IPS-NIHi11 (cell line): ENCODE results near the gene ZNF189.

Experiments
- DNase-seq: peaks from one replicate; pipeline ENCODE4 v3.0.0; 2012; ENCODE audit warnings: mixed read lengths, low spot score

The ZNF189 gene

GRCh38 chr9:101453776-101454570, 55.3 kb downstream of the ZNF189 start:
- no peak for DNase-seq

DNA sequence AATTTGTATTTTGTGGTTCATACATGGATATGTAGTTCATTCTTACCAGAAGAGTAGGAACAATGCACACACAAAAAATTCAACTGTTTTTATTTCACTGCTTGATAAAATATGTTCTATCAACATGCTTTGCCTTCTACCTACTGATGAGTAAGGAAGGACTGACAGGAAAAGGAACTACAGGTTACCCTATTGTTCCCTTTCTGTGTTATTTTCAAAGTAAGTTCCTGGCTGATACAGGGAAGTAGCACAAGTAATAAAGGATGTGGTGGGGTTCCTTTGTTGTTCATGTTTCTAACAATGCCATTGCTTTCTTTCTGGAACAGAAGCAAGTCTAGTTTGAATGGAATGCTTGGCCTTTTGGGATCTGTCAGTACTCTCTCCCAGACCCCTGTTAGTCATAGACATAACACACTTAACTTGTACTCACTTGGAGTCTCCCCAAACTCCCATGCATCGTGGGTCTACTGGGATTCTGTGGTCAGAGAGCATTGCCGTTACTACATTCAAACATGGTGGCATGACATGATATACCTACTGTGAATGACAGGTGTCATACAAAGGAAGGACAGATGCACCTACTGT, 57.1 kb downstream of the ZNF189 start:
- no peak for DNase-seq

- peak; percentile 33 for DNase-seq
Observed at GRCh38 chr9:101457003-101457402, 58.4 kb downstream of the ZNF189 start.

- DNase-seq = peak; percentile 68
Observed at GRCh38 chr9:101458963-101459631, 60.4 kb downstream of the ZNF189 start.
